SK-N-SH treated with all-trans-retinoic acid at 6 μM for 48 hours (cell line): Measurements from ENCODE around the gene MOCS3.

Source experiments
- ATAC-seq: fragments of 200-7000 bp; cut with Tn5 transposase; 3 replicates; pipeline ENCODE4 v1.9.1; 2020; ENCODE audit warnings: mild to moderate bottlenecking, moderate library complexity
- ARNTL ChIP-seq: fragments of 450-650 bp; formaldehyde crosslinking; IDR thresholded peaks from 2 replicates; pipeline ENCODE4 v1.5.0; 2020; ENCODE audit warnings: low read depth, mild to moderate bottlenecking, moderate library complexity, borderline replicate concordance
- BACH2 ChIP-seq: fragments of 250-450 bp; sonication (Bioruptor Pico); IDR thresholded peaks from 2 replicates; pipeline ENCODE4 v1.9.0; 2021; ENCODE audit warnings: mild to moderate bottlenecking, borderline replicate concordance
- CREB5 ChIP-seq: fragments of 250-450 bp; sonication (Bioruptor Pico); IDR thresholded peaks from 2 replicates; pipeline ENCODE4 v1.5.1; 2020; ENCODE audit warnings: low read depth, mild to moderate bottlenecking, moderate library complexity
- CSDC2 ChIP-seq: fragments of 250-450 bp; sonication (Bioruptor Pico); IDR thresholded peaks from 2 replicates; pipeline ENCODE4 v1.5.0; 2020; ENCODE audit warnings: mild to moderate bottlenecking, moderate library complexity
- CSRNP3 ChIP-seq: fragments of 250-450 bp; sonication (Bioruptor Pico); IDR thresholded peaks from 2 replicates; pipeline ENCODE4 v1.5.1; 2021; ENCODE audit warnings: mild to moderate bottlenecking, moderate library complexity
- ESRRG ChIP-seq: fragments of 250-450 bp; sonication (Bioruptor Pico); IDR thresholded peaks from 2 replicates; pipeline ENCODE4 v1.6.1; 2021; ENCODE audit warnings: mild to moderate bottlenecking
- GLIS3 ChIP-seq: fragments of 250-450 bp; sonication (Bioruptor Pico); IDR thresholded peaks from 2 replicates; pipeline ENCODE4 v1.5.0; 2020; ENCODE audit warnings: mild to moderate bottlenecking, moderate library complexity
- ISL1 ChIP-seq: fragments of 250-450 bp; sonication (Bioruptor Pico); IDR thresholded peaks from 2 replicates; pipeline ENCODE4 v2.1.2; 2022; ENCODE audit warnings: mild to moderate bottlenecking, moderate library complexity
- OSR1 ChIP-seq: fragments of 250-450 bp; sonication (Bioruptor Pico); IDR thresholded peaks from 2 replicates; pipeline ENCODE4 v1.8.0; 2022; ENCODE audit warnings: moderate library complexity, mild to moderate bottlenecking, inconsistent platforms
- POU6F1 ChIP-seq: fragments of 250-450 bp; sonication (Bioruptor Pico); IDR thresholded peaks from 2 replicates; pipeline ENCODE4 v1.8.0; 2021; ENCODE audit warnings: low read depth, mild to moderate bottlenecking, moderate library complexity, borderline replicate concordance
- PPARA ChIP-seq: fragments of 250-450 bp; sonication (Bioruptor Pico); IDR thresholded peaks from 2 replicates; pipeline ENCODE4 v1.5.0; 2020; ENCODE audit warnings: mild to moderate bottlenecking, borderline replicate concordance
- RARB ChIP-seq: fragments of 250-450 bp; sonication (Bioruptor Pico); IDR thresholded peaks from 2 replicates; pipeline ENCODE4 v1.8.0; 2021; ENCODE audit warnings: mild to moderate bottlenecking, moderate library complexity
- SNAI2 ChIP-seq: fragments of 250-450 bp; sonication (Bioruptor Pico); IDR thresholded peaks from 2 replicates; pipeline ENCODE4 v1.5.0; 2020; ENCODE audit warnings: mild to moderate bottlenecking, moderate library complexity
- TCF4 ChIP-seq: fragments of 250-450 bp; sonication (Bioruptor Pico); IDR thresholded peaks from 2 replicates; pipeline ENCODE4 v1.8.0; 2021; ENCODE audit warnings: mild to moderate bottlenecking, moderate library complexity, borderline replicate concordance
- TSHZ2 ChIP-seq: fragments of 250-450 bp; sonication (Bioruptor Pico); IDR thresholded peaks from 2 replicates; pipeline ENCODE4 v1.5.0; 2020; ENCODE audit warnings: mild to moderate bottlenecking, moderate library complexity
- ZC3H10 ChIP-seq: fragments of 250-450 bp; sonication (Bioruptor Pico); IDR thresholded peaks from 2 replicates; pipeline ENCODE4 v1.5.1; 2021; ENCODE audit warnings: mild to moderate bottlenecking, moderate library complexity
- ZFP3 ChIP-seq: fragments of 250-450 bp; sonication (Bioruptor Pico); IDR thresholded peaks from 2 replicates; pipeline ENCODE4 v1.5.0; 2020; ENCODE audit warnings: mild to moderate bottlenecking, moderate library complexity
- ZFP30 ChIP-seq: fragments of 450-650 bp; formaldehyde crosslinking; IDR thresholded peaks from 2 replicates; pipeline ENCODE4 v1.5.0; 2022; ENCODE audit warnings: mild to moderate bottlenecking, moderate library complexity
- ZNF565 ChIP-seq: fragments of 450-650 bp; formaldehyde crosslinking; conservative IDR thresholded peaks from 2 replicates; pipeline ENCODE4 v1.5.0; 2020; ENCODE audit warnings: low read depth, mild to moderate bottlenecking, moderate library complexity
- ZNF70 ChIP-seq: fragments of 450-650 bp; formaldehyde crosslinking; IDR thresholded peaks from 2 replicates; pipeline ENCODE4 v1.5.0; 2020; ENCODE audit warnings: mild to moderate bottlenecking, moderate library complexity
- ZNF8 ChIP-seq: fragments of 450-650 bp; formaldehyde crosslinking; IDR thresholded peaks from 2 replicates; pipeline ENCODE4 v1.5.0; 2020; ENCODE audit warnings: mild to moderate bottlenecking, moderate library complexity

Gene MOCS3

GRCh38 chr20:50953821-50954220 is 4.8 kb upstream of the MOCS3 start (continued):
- TF ChIP-seq ZNF70: no peak
- TF ChIP-seq ZFP3: no peak
- TF ChIP-seq ZNF565 (CRISPR knock-in tag): no peak
- TF ChIP-seq RARB (CRISPR knock-in tag): no peak
- TF ChIP-seq CREB5 (CRISPR knock-in tag): no peak
- TF ChIP-seq CSDC2 (CRISPR knock-in tag): no peak
- TF ChIP-seq TCF4 (CRISPR knock-in tag): no peak
- TF ChIP-seq GLIS3: no peak
- no peak for TF ChIP-seq ZNF8 (CRISPR knock-in tag)
- TF ChIP-seq SNAI2 (CRISPR knock-in tag): no peak

GRCh38 chr20:50957276-50957675 is 1.3 kb upstream of the MOCS3 start:
- no peak for TF ChIP-seq POU6F1 (CRISPR knock-in tag)
- TF ChIP-seq ZFP30: no peak
- TF ChIP-seq CSDC2 (CRISPR knock-in tag): no peak
- TF ChIP-seq SNAI2 (CRISPR knock-in tag): no peak
- TF ChIP-seq RARB (CRISPR knock-in tag): no peak
- TF ChIP-seq ZC3H10: no peak
- no peak for TF ChIP-seq OSR1 (CRISPR knock-in tag)
- TF ChIP-seq ARNTL (CRISPR knock-in tag): no peak
- TF ChIP-seq ISL1: no peak
- TF ChIP-seq BACH2 (CRISPR knock-in tag): no peak
- TF ChIP-seq ZFP3: no peak
- no peak for TF ChIP-seq GLIS3
- no peak for TF ChIP-seq ZNF8 (CRISPR knock-in tag)
- TF ChIP-seq ESRRG: no peak
- no peak for TF ChIP-seq TCF4 (CRISPR knock-in tag)
- TF ChIP-seq ZNF565 (CRISPR knock-in tag): no peak
- no peak for TF ChIP-seq ZNF70

GRCh38 chr20:50957798-50958614 is 612 bp upstream of the MOCS3 start, which contains the start of gene DPM1:
Gene DPM1 (minus strand): TSS chr20:50958532. CDS start chr20:50958523, 9 bp downstream.
- peak; percentile 92 for ATAC-seq
- TF ChIP-seq PPARA (CRISPR knock-in tag): no peak
- no peak for TF ChIP-seq GLIS3
- TF ChIP-seq ZNF8 (CRISPR knock-in tag): no peak
- TF ChIP-seq TSHZ2 (CRISPR knock-in tag): no peak
- TF ChIP-seq POU6F1 (CRISPR knock-in tag): no peak
- TF ChIP-seq ZFP3: no peak
- no peak for TF ChIP-seq CSRNP3 (CRISPR knock-in tag)
- no peak for TF ChIP-seq SNAI2 (CRISPR knock-in tag)
- TF ChIP-seq ZNF565 (CRISPR knock-in tag): no peak
- TF ChIP-seq ZNF70: no peak

More at GRCh38 chr20:50957276-50957675, 1.3 kb upstream of the MOCS3 start:
- ATAC-seq: no peak
